Activated CD4-positive, alpha-beta T cell treated with anti-CD3 and anti-CD28 coated beads for 36 hours (primary cell): ENCODE results near the gene CTDSPL. TPM values are rescaled to one million over a fixed set of nuclear protein-coding genes. Genes with fewer than 3 reads are reported as not detected.

Experiments used
- microRNA-seq: library from miRNA; unstranded; fragments of <30 nt; microRNA quantifications from one replicate; pipeline ENCODE4 v1.2.0, GENCODE V29; 2021; ENCODE audit warnings: borderline replicate concordance
- total RNA-seq, 2 experiments: library from RNA; stranded (reverse); gene quantifications; one replicate each; pipeline ENCODE4 v1.2.3, GENCODE V29; 2021

Gene CTDSPL
- total RNA-seq, 2 experiments from 2014 or later, result 3.9 to 5.3 TPM

Small RNA genes lying within 50 kb of the gene (microRNA-seq; reads per million reads assigned to microRNA genes)
- 6.3 reads per million, percentile 20 among the genes with 10 or more reads in this experiment for gene MIR26A1

Other genes starting within 250 kb of the CTDSPL start
- 10 to 100 TPM in 1 of 2 experiments, 1 to 10 TPM in 1; 9.2 to 12.1 TPM for gene VILL, start 128.9 kb downstream of the CTDSPL start, total RNA-seq
- 10 to 100 TPM; 10.9 to 13.5 TPM for gene PLCD1, start 167.8 kb downstream of the CTDSPL start, total RNA-seq
- under 1 TPM; 0.19 to 0.46 TPM for gene DLEC1, start 177.3 kb downstream of the CTDSPL start, total RNA-seq